WERI-Rb-1 (cell line): ENCODE measurements around the gene NUTM2E.
"Not testable (repeated sequence)": the region's sequence is repeated elsewhere in the genome, so short reads cannot be mapped to it uniquely, and the experiment has no call there.

Experiments
- DNase-seq: peaks from one replicate; pipeline ENCODE4 v3.0.0-alpha.2; 2020
- H3K27ac ChIP-seq: fragments of 250-450 bp; sonication (Bioruptor Pico); 2 replicates; pipeline ENCODE4 v1.5.1; 2020; ENCODE audit warnings: mild to moderate bottlenecking, moderate library complexity
- H3K27me3 ChIP-seq: fragments of 250-450 bp; sonication (Bioruptor Pico); 2 replicates; pipeline ENCODE4 v1.5.1; 2021; ENCODE audit warnings: mild to moderate bottlenecking, low read depth, moderate library complexity; ENCODE audit not compliant: insufficient read depth, severe bottlenecking
- H3K36me3 ChIP-seq: fragments of 250-450 bp; sonication (Bioruptor Pico); 2 replicates; pipeline ENCODE4 v1.5.1; 2020; ENCODE audit warnings: mild to moderate bottlenecking, moderate library complexity
- H3K4me3 ChIP-seq: 2 replicates; pipeline ENCODE4 v1.5.1; 2011; ENCODE audit warnings: low read depth, mild to moderate bottlenecking, control low read depth, low read length
- H3K9me3 ChIP-seq: fragments of 250-450 bp; sonication (Bioruptor Pico); 2 replicates; pipeline ENCODE4 v1.5.1; 2021; ENCODE audit warnings: mild to moderate bottlenecking, moderate library complexity; ENCODE audit not compliant: severe bottlenecking

NUTM2E gene

DNA sequence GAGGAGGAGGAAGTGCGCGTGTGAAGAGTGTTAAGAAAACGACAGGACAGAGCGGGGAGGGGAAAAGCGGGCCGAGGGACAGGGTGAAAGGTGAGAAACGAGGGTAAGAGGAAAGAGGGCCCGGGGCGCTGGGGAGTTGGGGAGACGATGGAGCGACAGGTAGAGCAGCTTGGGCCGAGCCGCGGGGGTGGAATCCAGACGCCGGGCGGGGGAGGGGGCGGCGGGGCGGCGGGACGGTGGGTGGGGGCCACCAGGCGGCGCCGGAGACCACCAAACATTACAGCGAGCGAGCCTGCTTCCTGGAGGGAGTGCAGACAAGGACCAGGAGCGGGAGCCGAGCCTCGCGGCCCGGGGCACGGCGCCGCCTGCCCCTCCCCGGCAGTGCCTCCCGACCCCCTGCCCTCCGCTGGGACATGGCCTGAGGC, 940 bp upstream of the NUTM2E start:
- not testable (repeated sequence) for H3K27me3 ChIP-seq, H3K36me3 ChIP-seq, H3K9me3 ChIP-seq, H3K27ac ChIP-seq
- peak overlapping the region; percentile 43 for H3K4me3 ChIP-seq
- DNase-seq = peak; percentile 19

DNA sequence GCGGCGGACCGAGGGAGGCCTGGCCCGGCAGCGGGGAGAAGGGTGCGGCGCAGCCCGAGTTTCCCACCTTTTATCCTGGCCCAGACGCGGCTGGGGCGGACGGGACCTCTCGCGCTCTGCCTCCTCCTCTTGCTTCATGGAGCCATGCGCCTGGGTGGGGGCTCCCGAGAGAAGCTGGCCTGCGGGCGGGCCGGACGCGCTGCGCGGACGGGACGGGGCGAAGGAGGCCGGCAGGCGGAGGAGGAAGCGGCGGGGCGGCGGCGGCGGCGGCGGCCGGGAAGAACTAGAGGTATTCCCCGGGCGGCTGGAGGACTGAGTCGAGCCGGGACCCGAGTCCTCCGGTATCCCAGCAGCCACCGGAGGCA, 426 bp upstream of the NUTM2E start:
- not testable (repeated sequence) for H3K27ac ChIP-seq, H3K9me3 ChIP-seq, H3K36me3 ChIP-seq, DNase-seq, H3K27me3 ChIP-seq
- H3K4me3 ChIP-seq = peak overlapping the region; percentile 49

DNA sequence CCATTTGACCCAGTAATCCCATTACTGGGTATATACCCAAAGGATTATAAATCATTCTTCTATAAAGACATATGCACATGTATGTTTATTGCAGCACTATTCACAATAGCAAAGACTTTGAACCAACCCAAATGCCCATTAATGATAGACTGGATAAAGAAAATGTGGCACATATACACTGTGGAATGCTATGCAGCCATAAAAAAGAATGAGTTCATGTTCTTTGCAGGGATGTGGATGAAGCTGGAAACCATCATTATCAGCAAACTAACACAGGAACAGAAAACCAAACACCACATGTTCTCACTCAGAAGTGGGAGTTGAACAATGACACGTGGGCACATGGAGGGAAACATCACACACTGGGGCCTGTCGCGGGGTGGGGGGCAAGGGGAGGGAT, 7.3 kb downstream of the NUTM2E start:
- H3K27ac ChIP-seq, H3K4me3 ChIP-seq, DNase-seq, H3K36me3 ChIP-seq, H3K27me3 ChIP-seq, H3K9me3 ChIP-seq: not testable (repeated sequence)

DNA sequence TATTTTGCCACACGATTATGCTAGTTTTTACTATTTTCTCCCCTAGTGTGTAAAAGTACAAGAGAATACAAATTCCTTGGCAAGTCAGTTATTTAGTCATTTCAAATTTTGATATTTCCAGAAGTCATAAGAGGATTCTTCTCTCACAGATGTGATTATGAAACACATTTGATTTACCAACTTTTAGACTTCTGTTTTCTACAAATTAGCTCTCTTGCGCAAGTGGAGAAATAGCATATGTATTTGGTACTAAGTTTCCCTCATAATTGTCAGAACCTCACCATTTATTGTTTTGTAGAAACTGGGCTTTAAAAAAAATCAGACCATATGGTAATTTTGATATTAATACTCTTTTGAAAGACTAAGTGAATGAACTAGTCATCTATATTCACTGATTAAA, 9.4 kb downstream of the NUTM2E start:
- not testable (repeated sequence) for H3K36me3 ChIP-seq, H3K4me3 ChIP-seq, H3K27me3 ChIP-seq, H3K9me3 ChIP-seq, H3K27ac ChIP-seq, DNase-seq

DNA sequence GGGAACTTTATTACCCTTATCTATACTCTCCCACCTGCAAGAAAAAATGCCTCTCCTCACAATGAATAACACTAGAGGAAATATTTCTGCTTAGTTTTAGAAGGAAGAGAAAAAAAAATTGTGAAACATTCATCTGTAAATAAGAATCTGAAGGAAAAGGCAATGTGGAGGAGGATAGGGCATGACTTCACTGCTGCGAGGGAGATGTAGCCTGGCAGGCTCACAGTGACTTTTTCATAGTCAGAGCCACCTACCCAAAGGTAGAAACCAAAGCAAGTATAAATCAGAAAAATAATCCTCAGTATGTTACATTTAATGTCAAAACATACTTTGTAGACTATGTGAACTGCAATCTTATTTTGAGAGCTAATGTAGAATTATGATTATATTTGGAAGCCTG, 10.4 kb downstream of the NUTM2E start:
- not testable (repeated sequence) for H3K4me3 ChIP-seq, H3K9me3 ChIP-seq, H3K27me3 ChIP-seq, H3K36me3 ChIP-seq, DNase-seq, H3K27ac ChIP-seq

DNA sequence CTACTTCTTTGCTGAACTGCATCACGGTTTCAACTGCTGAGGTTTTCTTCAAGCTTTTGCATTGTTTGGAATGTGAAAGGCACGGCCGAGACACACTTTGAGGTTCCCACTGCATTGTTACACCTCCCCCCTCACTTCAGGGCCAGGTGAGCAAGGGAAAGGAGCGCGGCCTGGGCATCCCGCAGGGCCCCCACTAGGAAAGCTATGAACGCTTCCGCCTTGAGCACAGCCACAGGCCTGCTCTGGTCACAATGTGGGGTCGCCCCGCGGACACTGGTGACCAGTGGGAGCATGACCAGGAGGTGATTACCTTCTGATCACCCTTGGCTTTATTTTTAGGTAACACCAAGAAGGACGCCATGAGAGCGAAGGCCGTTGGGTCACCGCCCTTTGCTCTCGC, 11.9 kb downstream of the NUTM2E start:
- H3K36me3 ChIP-seq, DNase-seq, H3K27ac ChIP-seq, H3K27me3 ChIP-seq, H3K4me3 ChIP-seq, H3K9me3 ChIP-seq: not testable (repeated sequence)

DNA sequence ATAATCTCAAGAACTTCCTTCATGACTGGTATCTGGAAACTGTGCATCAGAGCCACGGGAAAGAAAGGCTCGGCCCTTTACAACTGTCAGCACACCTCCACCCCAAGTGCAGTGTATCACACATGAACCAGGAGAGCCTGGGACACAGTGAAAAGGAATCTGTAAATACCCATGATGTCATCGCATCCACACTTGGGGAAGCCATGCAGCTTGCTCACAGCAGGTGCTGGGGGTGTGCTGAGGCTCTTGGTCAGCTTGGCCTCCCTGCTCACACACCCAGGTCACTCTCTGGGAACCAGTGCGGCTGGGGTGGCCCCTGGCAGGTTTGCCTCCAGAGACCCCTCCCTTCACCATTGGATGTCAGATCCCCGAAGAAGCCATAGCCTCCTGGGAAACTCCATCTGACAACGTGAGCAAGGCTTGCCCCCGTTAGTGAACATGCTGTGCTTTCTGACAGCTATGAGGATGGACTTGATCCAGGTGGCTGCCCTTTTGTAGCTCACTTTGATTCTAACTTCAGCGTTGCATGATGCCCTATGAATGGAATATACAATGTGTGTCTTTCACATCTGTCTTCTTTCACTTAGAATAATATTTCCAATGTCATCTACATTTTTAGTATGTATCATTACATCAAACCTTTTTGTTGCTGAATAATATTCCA, 26.8 kb downstream of the NUTM2E start:
- not testable (repeated sequence) for H3K36me3 ChIP-seq, DNase-seq, H3K27me3 ChIP-seq, H3K27ac ChIP-seq, H3K4me3 ChIP-seq, H3K9me3 ChIP-seq

DNA sequence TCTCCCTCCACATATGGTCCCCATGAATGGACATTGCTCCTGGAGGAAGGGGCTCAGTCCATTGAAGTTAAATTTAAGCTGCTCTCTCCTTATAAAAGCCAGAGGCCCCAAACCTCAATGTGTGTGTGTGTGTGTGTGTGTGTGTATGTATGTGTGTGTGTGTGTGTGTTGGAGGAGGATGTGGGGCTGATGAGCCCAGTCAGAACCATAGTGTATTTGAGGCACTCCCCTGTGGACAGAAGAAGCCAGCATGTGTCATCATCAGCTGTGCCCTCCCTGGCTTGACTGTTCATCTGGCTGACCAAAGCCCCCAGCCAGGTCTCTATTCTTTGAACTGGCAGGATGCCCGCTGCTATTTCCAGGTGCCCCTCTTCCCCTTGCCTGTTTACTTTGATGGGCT, 35.7 kb downstream of the NUTM2E start:
- not testable (repeated sequence) for H3K36me3 ChIP-seq, H3K27ac ChIP-seq

DNA sequence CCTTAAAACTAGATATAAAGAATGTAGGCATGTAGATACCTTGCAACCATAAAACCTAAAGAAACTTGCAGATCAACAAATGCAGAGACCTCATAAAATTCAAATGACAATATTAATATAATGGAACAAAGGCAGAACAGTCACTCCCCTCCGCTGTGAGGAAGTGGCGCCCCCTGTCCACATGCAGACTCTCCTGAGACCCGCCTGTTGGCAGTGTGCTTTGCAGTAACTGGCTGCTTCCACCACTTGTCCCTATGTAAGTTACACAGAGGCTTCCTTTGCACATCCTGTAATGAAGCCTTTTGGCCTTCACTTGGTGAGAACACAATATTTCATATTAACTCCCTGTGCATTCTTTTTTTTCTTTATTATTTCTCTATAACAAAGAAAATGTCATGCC, 36.3 kb downstream of the NUTM2E start:
- H3K36me3 ChIP-seq, H3K27ac ChIP-seq, H3K4me3 ChIP-seq, H3K27me3 ChIP-seq, H3K9me3 ChIP-seq: not testable (repeated sequence)
- DNase-seq = peak; percentile 17

More for the DNA sequence above, 35.7 kb downstream of the NUTM2E start:
- not testable (repeated sequence) for H3K9me3 ChIP-seq, H3K27me3 ChIP-seq, H3K4me3 ChIP-seq, DNase-seq

DNA sequence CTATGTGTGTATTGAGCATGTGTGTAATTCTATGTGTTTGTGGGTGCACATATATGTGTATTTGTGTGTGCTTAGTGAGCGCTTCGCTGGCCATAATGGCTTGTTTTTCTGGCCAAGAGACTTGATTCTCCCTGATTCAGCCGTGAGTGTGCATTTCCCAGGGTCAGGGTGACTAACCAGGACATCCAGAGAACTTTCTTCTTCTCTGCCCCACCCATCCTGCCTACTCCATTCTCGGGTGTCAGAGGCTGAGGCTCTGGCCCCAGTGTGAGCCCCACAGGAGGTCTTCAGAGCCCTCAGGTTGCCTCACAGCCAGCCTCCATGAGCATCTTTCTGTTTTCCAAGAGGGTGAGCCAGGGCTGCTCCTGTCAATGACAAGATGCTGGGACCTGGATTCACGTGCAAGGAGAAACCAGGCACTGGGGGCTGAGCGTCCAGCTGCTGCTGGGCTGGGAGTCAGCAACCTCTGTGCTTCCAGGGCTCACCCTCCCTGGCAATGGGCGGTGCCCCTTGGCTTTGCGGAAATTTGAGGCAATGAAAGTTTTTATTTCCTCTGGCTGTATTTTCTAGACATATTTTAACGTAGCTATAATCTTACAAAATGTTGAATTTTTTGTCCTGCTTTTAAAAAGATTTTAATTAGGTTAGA, 40.5 kb downstream of the NUTM2E start:
- DNase-seq, H3K4me3 ChIP-seq, H3K27ac ChIP-seq, H3K36me3 ChIP-seq, H3K9me3 ChIP-seq, H3K27me3 ChIP-seq: not testable (repeated sequence)

DNA sequence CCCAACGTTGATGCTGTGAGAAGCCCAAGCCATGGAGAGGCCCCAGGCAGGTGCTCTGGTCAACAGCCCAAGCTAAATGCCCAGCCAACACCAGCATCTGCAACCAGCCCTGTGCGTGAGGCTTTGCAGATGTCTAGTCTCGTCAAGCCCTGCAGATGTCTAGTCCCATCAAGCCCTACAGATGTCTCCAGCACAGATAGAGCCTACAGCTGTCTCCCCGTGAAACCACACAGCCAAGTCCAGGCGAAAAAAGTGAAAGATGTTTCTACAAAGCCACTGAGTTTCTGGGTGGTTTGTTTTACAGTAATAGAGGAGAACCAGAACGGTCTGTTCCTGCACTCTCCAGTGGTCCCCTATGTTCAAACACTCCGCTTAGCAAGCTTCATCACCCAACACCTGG, 41.5 kb downstream of the NUTM2E start:
- not testable (repeated sequence) for H3K9me3 ChIP-seq, H3K27me3 ChIP-seq, H3K36me3 ChIP-seq, H3K27ac ChIP-seq, H3K4me3 ChIP-seq, DNase-seq

DNA sequence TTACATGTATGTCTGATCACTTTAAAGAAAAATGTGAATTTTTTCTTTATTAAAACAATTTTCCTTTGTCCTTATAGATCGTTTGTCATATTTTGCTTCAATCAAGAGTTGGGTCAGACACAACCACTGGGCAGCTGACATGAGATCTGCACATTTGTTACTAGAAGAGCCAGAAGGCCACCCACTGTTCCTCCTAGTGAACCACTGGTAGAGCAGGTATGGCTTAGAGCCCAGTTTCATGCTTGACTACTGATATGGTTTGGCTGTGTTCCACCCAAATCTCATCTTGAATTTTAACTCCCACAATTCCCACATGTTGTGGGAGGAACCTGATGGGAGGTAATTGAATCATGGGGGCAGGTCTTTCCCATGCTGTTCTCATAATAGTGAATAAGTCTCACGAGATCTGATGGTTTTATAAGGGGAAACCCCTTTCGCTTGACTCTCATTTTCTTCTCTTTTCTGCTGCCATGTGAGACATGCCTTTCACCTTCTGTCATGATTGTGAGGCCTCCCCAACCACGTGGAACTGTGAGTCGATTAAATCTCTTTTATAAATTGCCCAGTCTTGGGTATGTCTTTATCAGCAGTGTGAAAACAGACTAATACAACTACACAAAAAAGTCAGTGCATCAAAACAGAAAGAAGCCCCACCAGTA, 43.0 kb downstream of the NUTM2E start:
- DNase-seq = not testable (repeated sequence)

DNA sequence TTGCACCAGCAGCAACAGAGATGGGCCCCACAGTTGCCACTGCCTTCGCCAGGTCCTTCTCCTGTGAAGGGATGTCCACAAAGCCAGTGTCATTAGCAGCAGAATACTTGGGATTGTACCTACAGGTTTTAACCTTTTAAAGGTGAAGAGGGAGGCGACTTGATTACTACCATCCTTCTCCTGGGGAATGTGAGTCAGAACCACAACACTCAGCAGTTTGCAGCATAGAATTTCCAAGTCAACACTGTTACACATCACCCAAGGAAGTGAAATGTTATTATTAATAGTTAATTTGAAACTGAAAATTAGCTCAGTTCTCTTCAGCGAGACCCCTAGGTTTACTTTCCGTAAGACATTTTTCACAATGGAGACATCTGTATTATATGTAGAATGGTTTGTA, 45.2 kb downstream of the NUTM2E start:
- not testable (repeated sequence) for H3K4me3 ChIP-seq, H3K9me3 ChIP-seq, DNase-seq, H3K27me3 ChIP-seq, H3K36me3 ChIP-seq, H3K27ac ChIP-seq

More for the DNA sequence above, 43.0 kb downstream of the NUTM2E start:
- not testable (repeated sequence) for H3K27me3 ChIP-seq, H3K9me3 ChIP-seq, H3K36me3 ChIP-seq, H3K27ac ChIP-seq, H3K4me3 ChIP-seq
